OCI-LY3 (cell line): Measurements from ENCODE around the gene SSBP2.

Experiments used
- H2AFZ ChIP-seq: fragments of 200-600, 300-600 bp; shearing (Covaris generic); 2 replicates; pipeline ENCODE4 v1.6.0; 2014; ENCODE audit warnings: antibody characterized with exemption, low read depth, low read length
- H3K27ac ChIP-seq: fragments of 200-600, 300-600 bp; sonication (generic); 2 replicates; pipeline ENCODE4 v1.5.1; 2014; ENCODE audit warnings: mild to moderate bottlenecking, low read length, moderate library complexity, mixed read lengths
- H3K27me3 ChIP-seq: fragments of 200-600, 300-600 bp; sonication (generic); 2 replicates; pipeline ENCODE4 v1.6.1; 2014; ENCODE audit warnings: low read depth, low read length, mixed read lengths
- H3K36me3 ChIP-seq: fragments of 200-600, 300-600 bp; sonication (generic); replicated peaks from 2 replicates; pipeline ENCODE3; 2014; ENCODE audit warnings: low read depth, low read length, mixed read lengths
- H3K4me1 ChIP-seq: fragments of 300-600, 200-600 bp; sonication (generic); 2 replicates; pipeline ENCODE4 v1.6.1; 2014; ENCODE audit warnings: low read length, mixed read lengths
- H3K4me2 ChIP-seq: fragments of 200-600, 300-600 bp; sonication (generic); 2 replicates; pipeline ENCODE4 v1.6.1; 2014; ENCODE audit warnings: low read length, mixed read lengths
- H3K4me3 ChIP-seq: fragments of 300-600, 200-600 bp; sonication (generic); 2 replicates; pipeline ENCODE4 v1.5.1; 2014; ENCODE audit warnings: antibody characterized with exemption, mild to moderate bottlenecking, low read length, moderate library complexity
- H3K79me2 ChIP-seq: fragments of 300-600, 200-600 bp; shearing (Covaris generic); 2 replicates; pipeline ENCODE4 v1.6.1; 2014; ENCODE audit warnings: mild to moderate bottlenecking, low read length, mixed read lengths
- H3K9ac ChIP-seq: fragments of 300-600, 200-600 bp; shearing (Covaris generic); 2 replicates; pipeline ENCODE4 v1.6.0; 2014; ENCODE audit warnings: mild to moderate bottlenecking, low read length, moderate library complexity
- H3K9me3 ChIP-seq: fragments of 200-600, 300-600 bp; shearing (Covaris generic); 2 replicates; pipeline ENCODE4 v1.6.1; 2014; ENCODE audit warnings: low read length, mixed read lengths; ENCODE audit not compliant: insufficient read depth
- H4K20me1 ChIP-seq: fragments of 200-600, 300-600 bp; sonication (generic); 2 replicates; pipeline ENCODE4 v1.6.1; 2016; ENCODE audit warnings: low read length, mixed read lengths; ENCODE audit not compliant: insufficient read depth
- CTCF ChIP-seq: fragments of 200-600, 300-600 bp; sonication (generic); IDR thresholded peaks from 2 replicates; pipeline ENCODE4 v1.5.1; 2014; ENCODE audit warnings: antibody characterized with exemption, low read length, low read depth
- EZH2phosphoT487 ChIP-seq: fragments of 200-600 bp; shearing (Covaris generic); IDR thresholded peaks from 2 replicates; pipeline ENCODE4 v1.6.1; 2018; ENCODE audit warnings: antibody characterized with exemption, mixed run types, low read depth

Gene SSBP2

GRCh38 chr5:81786496-81786895 lies 35.6 kb upstream of the SSBP2 start:
- Histone ChIP-seq H3K27me3 (no peaks in the 10 kb centered on the region), H3K36me3 (no peaks in the 10 kb centered on the region), H3K4me3 (no peak overlapping the region), H3K27ac (no peak overlapping the region), H3K4me1 (peaks cover 4% of the 10 kb centered on the region; the same call in 1 of the 2 replicates), H2AFZ (no peak overlapping the region), H3K9me3 (no peaks in the 10 kb centered on the region), H3K4me2 (no peak overlapping the region), H3K79me2 (no peaks in the 10 kb centered on the region), H4K20me1 (no peaks in the 10 kb centered on the region), H3K9ac (no peak overlapping the region)
- TF ChIP-seq CTCF (no peak), EZH2phosphoT487 (no peak)

GRCh38 chr5:81785322-81785721 lies 34.4 kb upstream of the SSBP2 start:
- no peaks in the 10 kb centered on the region for H3K9me3 ChIP-seq
- H2AFZ ChIP-seq, result no peak overlapping the region

GRCh38 chr5:81783401-81783800 lies 32.5 kb upstream of the SSBP2 start:
- Histone ChIP-seq H3K9ac (no peak overlapping the region), H3K27me3 (no peaks in the 10 kb centered on the region), H3K27ac (no peak overlapping the region), H4K20me1 (no peaks in the 10 kb centered on the region), H3K4me3 (no peak overlapping the region), H2AFZ (no peak overlapping the region), H3K4me2 (no peak overlapping the region), H3K9me3 (no peaks in the 10 kb centered on the region), H3K4me1 (peaks cover 14% of the 10 kb centered on the region), H3K36me3 (no peaks in the 10 kb centered on the region), H3K79me2 (no peaks in the 10 kb centered on the region)
- no peak for TF ChIP-seq EZH2phosphoT487
- no peak for TF ChIP-seq CTCF

More at GRCh38 chr5:81785322-81785721, 34.4 kb upstream of the SSBP2 start:
- Histone ChIP-seq H3K79me2 (no peaks in the 10 kb centered on the region), H3K27ac (no peak overlapping the region), H3K36me3 (no peaks in the 10 kb centered on the region), H3K4me3 (no peak overlapping the region), H4K20me1 (no peaks in the 10 kb centered on the region), H3K9ac (no peak overlapping the region), H3K27me3 (no peaks in the 10 kb centered on the region), H3K4me1 (peaks cover 4% of the 10 kb centered on the region; the same call in 1 of the 2 replicates), H3K4me2 (no peak overlapping the region)
- TF ChIP-seq EZH2phosphoT487 (no peak), CTCF (no peak)

- H3K4me2 ChIP-seq, result no peak overlapping the region
- H3K27me3 ChIP-seq, result no peaks in the 10 kb centered on the region
- H3K4me1 ChIP-seq, result peaks cover 12% of the 10 kb centered on the region
- TF ChIP-seq EZH2phosphoT487 (no peak), CTCF (no peak)
- no peak overlapping the region for H3K9ac ChIP-seq
- H3K36me3 ChIP-seq, result no peaks in the 10 kb centered on the region
- no peak overlapping the region for H3K27ac ChIP-seq
- no peaks in the 10 kb centered on the region for H3K9me3 ChIP-seq
- no peaks in the 10 kb centered on the region for H4K20me1 ChIP-seq
- H2AFZ ChIP-seq, result no peak overlapping the region
- H3K79me2 ChIP-seq, result no peaks in the 10 kb centered on the region
- no peak overlapping the region for H3K4me3 ChIP-seq
These were observed 31.9 kb upstream of the SSBP2 start for GRCh38 chr5:81782811-81783210.
